ENCODE measurements around the gene MFAP2. TPM values are rescaled to one million over a fixed set of nuclear protein-coding genes. Genes with fewer than 3 reads are reported as not detected.

Gene MFAP2
- 2.6 and 10.6 TPM in 2 replicates for total RNA-seq

- no peak for DNase-seq (ENCODE audit: low read depth)
Observed at GRCh38 chr1:16980473-16981268, at the start of gene MFAP2. Gene MFAP2, minus strand, starts transcription at chr1:16980620. Its CDS starts 2,347 bp downstream, at chr1:16978273.

DNA sequence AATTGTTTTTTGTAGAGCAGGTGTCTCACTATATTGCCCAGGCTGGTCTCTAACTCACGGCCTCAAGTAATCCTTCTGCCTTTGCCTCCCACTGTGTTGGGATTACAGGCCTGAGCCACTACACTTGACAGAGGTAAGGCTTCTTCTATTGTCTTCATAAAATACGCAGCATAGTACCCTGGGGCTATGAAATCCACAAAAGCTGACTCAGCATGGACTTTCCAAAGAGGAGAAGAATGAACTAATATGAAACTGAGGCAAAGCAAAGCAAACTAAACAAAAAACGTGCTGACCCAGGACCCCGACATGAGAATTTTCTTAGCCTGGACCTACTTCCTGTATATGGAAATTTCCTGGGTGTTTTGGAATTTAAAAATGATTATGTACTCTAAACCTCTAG is 49.8 kb upstream of the MFAP2 start:
- no peak for DNase-seq (ENCODE audit: low read depth)

GRCh38 chr1:17028662-17029188 is 48.3 kb upstream of the MFAP2 start:
- DNase-seq (ENCODE audit: low read depth) = no peak

DNA sequence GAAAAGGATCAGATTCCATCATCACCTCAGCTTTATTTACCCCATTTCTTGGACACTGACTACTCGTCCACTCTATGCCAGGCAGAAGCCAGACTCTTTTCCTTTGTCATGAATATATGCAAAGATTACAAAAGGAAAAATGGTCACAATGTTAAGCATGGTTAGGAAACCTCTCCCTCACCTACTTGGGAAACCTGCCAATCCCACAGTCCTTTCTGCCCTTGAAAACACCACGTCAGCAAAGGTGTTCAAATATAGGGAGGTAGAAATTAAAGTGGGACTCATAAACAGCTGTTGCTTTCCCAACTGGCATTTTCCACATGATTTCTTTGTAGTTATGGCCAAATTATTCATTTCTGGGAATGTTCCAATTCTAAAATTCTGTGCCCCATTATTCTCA is 47.5 kb upstream of the MFAP2 start:
- DNase-seq (ENCODE audit: low read depth) = no peak

GRCh38 chr1:17027403-17027802 is 47.0 kb upstream of the MFAP2 start:
- no peak for DNase-seq (ENCODE audit: low read depth)

GRCh38 chr1:17024721-17025120 is 44.3 kb upstream of the MFAP2 start:
- no peak for DNase-seq (ENCODE audit: low read depth)

GRCh38 chr1:17023573-17023972 is 43.2 kb upstream of the MFAP2 start:
- DNase-seq (ENCODE audit: low read depth) = no peak

GRCh38 chr1:17023102-17023501 is 42.7 kb upstream of the MFAP2 start:
- DNase-seq (ENCODE audit: low read depth) = no peak

- no peak for DNase-seq (ENCODE audit: low read depth)
Observed at GRCh38 chr1:17021896-17022295, 41.5 kb upstream of the MFAP2 start.

DNA sequence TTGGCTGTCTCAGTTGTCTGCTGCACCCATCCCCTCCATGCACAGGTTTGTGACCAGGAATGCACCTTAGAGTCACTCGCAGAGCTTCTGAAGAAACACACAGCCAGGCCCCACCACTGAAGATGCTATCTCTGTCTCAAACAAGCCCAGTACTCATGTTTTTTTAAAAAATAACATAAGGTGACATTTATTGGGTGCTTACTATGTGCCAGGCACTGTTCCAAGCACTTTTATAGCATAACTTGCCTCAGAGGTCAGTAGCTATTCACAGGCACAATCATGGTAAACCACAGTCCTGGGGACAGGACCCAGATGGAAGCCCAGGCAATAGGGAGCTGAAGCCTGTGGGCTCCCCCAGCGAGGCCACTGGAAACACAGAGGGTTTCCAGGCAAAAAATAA is 40.1 kb upstream of the MFAP2 start:
- DNase-seq (ENCODE audit: low read depth) = no peak

DNA sequence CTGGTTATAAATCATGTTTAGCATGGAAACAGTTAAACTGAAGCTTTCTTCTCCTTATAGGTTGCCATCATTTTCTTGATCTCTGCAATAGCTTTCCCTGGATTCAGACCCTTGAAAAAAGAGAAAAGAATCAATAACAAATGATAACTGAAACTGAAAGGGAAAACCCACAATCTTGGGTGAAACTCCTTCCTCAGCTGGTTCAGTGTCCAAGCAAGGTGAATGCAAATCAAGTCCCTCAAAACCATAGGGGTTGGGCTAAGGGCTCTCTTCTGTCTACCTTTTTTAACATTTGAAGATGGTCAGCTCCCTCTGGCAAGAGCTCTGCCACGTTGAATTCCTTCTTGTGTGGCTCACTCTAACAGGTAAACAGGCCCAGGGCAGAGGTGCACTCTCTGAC is 38.4 kb upstream of the MFAP2 start:
- DNase-seq (ENCODE audit: low read depth) = no peak

- no peak for DNase-seq (ENCODE audit: low read depth)
Observed at GRCh38 chr1:17017435-17017834, 37.0 kb upstream of the MFAP2 start.

GRCh38 chr1:17016317-17016661 is 35.9 kb upstream of the MFAP2 start:
- DNase-seq (ENCODE audit: low read depth) = peak; percentile 80

DNA sequence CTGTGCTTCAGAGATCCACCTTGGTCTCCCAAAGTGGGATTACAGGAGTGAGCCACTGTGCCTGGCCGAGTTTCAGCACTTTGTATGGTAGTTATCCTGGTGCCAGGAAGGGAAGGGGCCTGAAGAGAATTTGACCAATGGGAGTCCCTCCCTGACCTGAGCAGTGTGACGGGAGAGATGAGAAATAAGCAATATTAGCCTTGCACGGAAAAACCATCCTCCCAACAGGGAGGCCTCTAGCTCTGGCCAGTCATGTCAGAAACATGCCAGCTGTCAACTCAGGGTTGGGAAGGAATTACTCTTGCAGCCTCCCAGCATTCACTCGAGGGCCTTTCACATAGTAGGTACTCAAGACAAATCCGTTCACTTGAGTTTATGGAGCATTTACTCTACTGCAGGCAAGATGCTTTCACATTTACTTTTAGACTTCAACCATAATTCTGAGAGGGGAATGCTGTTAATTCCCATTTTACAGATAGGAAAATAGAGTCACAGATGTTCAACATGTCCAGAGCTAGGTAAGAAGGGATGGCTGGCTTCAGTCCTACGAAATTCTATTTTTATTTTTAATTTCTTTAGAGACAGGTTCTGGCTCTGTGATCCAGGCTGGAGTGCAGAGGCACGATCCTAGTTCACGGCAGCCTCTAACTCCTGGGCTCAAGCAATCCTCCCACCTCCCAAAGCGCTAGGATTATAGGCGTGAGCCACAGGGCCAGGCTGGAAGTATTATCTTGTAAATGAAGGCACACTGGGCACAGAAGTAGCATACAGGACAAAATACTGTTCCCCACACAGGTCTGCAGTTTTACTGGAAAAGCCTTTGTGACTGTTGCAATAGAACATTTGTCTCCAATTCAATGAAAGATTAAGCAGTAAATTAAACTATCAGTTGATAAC is 34.5 kb upstream of the MFAP2 start:
- no peak for DNase-seq (ENCODE audit: low read depth)

DNA sequence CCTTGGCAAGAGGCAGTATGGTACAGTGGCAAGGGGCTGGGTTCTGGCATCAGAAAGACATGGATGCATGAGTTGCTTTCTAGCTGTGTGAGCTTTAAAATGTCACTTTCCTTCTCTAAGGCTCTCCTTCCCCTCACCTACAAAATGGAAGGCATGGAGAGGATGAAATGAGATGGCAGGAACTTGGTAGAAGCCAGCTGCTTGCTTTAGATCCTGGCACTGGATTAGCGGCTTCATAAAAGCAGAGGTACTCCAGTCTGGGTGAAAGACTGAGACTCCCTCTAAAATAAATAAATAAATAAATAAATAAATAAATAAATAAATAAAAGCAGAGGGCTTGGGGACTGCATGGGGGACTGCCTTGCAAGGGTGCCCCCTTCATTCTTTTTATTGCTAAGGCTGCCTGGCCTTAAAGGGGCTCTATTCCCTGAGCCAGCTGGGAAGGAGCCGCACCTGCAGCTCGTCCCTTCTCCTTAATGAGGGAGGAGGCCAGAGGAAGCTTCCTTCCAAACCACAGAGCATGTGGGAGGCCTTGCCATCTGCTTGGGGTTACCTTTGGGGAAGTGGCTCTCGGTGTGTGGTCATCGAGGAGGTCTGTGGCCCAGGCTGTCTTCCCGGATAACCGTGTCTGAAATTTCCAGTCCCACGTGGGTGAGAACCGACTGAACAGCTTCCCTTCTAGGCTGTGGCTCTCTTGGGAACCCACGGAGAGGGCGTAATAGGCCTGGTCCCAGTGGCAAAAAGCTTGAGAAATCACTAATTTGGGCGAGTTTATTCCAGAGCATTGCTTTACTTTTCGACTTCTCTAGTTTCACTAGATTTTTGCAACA is 33.3 kb upstream of the MFAP2 start:
- DNase-seq (ENCODE audit: low read depth) = no peak

- DNase-seq (ENCODE audit: low read depth) = no peak
Observed at GRCh38 chr1:17012775-17013490, 32.5 kb upstream of the MFAP2 start.

DNA sequence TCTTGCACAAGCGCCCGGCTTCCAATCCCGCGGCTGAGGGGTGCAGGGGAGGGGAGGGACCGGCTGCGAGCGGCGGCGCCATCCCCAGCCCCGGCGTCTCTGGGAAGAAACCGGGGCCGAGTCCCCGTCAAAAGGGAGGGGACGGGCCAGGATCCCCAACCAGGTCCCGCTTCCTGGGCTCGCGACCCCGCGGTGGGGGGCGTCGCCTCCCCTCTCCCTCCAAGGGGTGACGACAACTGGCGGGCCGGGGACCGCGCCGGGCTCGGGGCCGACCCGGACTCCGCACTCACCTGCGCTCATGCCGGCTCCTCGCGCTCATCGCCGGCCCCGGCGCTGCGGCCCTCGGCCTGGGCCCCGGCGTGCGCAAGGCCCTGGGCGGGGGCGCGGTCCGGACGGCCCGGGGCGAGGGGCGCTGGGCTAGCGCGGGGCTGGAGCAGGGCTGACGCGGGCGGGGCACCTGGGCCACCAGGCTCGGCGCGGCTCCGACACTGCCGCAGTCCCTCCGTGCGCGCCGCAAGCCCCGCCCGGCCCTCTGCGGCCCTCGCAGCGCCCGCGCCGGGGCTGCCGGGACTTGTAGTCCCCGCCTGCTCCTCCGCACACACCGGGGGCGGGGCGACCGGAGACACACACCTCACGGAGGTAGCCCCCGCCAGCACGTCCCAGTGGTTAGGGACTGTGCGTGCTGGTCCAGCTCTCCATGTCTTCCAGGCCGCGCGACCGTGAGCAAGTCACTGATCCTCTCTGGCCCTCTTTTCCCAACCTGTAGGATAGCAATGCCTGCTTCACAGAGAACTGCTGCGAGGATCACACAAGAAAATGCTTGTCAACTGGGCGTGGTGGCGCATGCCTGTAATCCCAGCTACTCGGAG is 31.3 kb upstream of the MFAP2 start, which contains the start of gene ATP13A2:
Gene ATP13A2 (minus strand): TSS at position 490 of the 869 bp plus-strand sequence. CDS start 190 bp downstream, at position 300.
- DNase-seq (ENCODE audit: low read depth) = peak; percentile 30

GRCh38 chr1:17011092-17011438 is 30.6 kb upstream of the MFAP2 start:
- DNase-seq (ENCODE audit: low read depth) = no peak

DNA sequence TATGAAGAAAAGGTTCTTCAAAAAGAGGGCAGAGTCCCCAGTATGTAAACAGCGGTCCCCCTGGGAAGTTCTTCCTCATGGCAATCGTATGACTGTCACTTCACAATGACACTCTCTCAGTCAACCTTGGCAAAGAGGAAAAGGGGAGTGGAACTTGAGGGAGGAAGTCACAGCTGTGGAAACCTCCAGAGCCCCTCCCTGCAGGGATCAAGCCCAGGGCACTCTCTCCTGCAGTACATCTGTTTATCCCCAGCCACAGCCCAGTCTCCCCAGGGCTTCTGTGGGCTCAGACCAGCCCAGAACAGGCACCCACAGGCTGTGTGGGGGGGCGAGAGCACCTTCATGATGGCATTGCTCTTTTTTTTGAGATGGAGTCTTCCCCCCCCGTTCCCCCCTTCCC is 29.3 kb upstream of the MFAP2 start:
- DNase-seq (ENCODE audit: low read depth) = no peak

GRCh38 chr1:17008208-17008855 is 27.9 kb upstream of the MFAP2 start:
- no peak for DNase-seq (ENCODE audit: low read depth)
